GM12878 (cell line): ENCODE data around the gene PIAS1. TPM values are rescaled to one million over a fixed set of nuclear protein-coding genes. Genes with fewer than 3 reads are reported as not detected.

Experiments used
- ATF7 ChIP-seq: fragments of 450-650 bp; IDR thresholded peaks from 2 replicates; pipeline ENCODE4 v1.6.1; 2016; ENCODE audit warnings: low read depth, mild to moderate bottlenecking
- KAT2A ChIP-seq: conservative IDR thresholded peaks from 2 replicates; pipeline ENCODE4 v1.6.1; 2011; ENCODE audit warnings: low read depth, low read length; ENCODE audit not compliant: control insufficient read depth
- MEF2A ChIP-seq: IDR thresholded peaks from 2 replicates; pipeline ENCODE4 v1.6.1; 2011; ENCODE audit warnings: low read depth, mild to moderate bottlenecking, low read length, moderate library complexity; ENCODE audit not compliant: insufficient read depth
- NRF1 ChIP-seq: conservative IDR thresholded peaks from 2 replicates; pipeline ENCODE4 v1.6.1; 2011; ENCODE audit warnings: mild to moderate bottlenecking, low read depth, low read length, improper control_type of control experiment
- SUPT20H ChIP-seq: IDR thresholded peaks from 2 replicates; pipeline ENCODE4 v1.6.1; 2011; ENCODE audit warnings: low read depth, mild to moderate bottlenecking, low read length, moderate library complexity, borderline replicate concordance; ENCODE audit not compliant: control insufficient read depth
- WRNIP1 ChIP-seq: IDR thresholded peaks from 2 replicates; pipeline ENCODE4 v1.6.1; 2011; ENCODE audit warnings: low read depth, low read length, improper control_type of control experiment, borderline replicate concordance
- ZNF384 ChIP-seq: IDR thresholded peaks from 2 replicates; pipeline ENCODE4 v1.6.1; 2012; ENCODE audit warnings: low read depth, mild to moderate bottlenecking, low read length, improper control_type of control experiment, borderline replicate concordance
- polyA plus RNA-seq, 11 experiments: library from polyadenylated mRNA; depleted of rRNA in 4 of 11; unstranded in 6 of 11; stranded (reverse) in 5 of 11; fragments of >200 nt; fragmentation: Nextera tagmentation in 4 of 11; fragmentation: Illumina TruSeq in 1 of 11; extraction: Ambion mirVana in 4 of 11; extraction: Trizol in 1 of 11; gene quantifications; 1 replicate in 1 of 11; 2 replicates in 10 of 11; pipeline versions ENCODE4 v1.2.1 to v1.2.3, GENCODE V29; 2011 to 2016; ENCODE audit warnings: inconsistent platforms in 2 of 11, missing spikeins in 2 of 11, low read depth in 1 of 11
- total RNA-seq, 4 experiments: library from RNA; depleted of rRNA in 3 of 4; stranded (reverse); fragments of >200 nt in 3 of 4; fragmentation: Illumina TruSeq in 1 of 4; extraction: Trizol in 1 of 4; gene quantifications; 2 replicates each; pipeline versions ENCODE4 v1.2.1 to v1.2.3, GENCODE V29; 2013 to 2021
- TF ChIP-seq, protein P1 (sequence below): fragments of 450-650 bp; IDR thresholded peaks from 2 replicates; pipeline ENCODE4 v1.6.1; 2017; ENCODE audit warnings: antibody characterized with exemption, mild to moderate bottlenecking, moderate library complexity
- TF ChIP-seq, protein P2 (sequence below): fragments of 450-650 bp; formaldehyde crosslinking; IDR thresholded peaks from 2 replicates; pipeline ENCODE4 v1.4.0; 2022; ENCODE audit warnings: mild to moderate bottlenecking, moderate library complexity
- TF ChIP-seq, protein P3 (sequence below): fragments of 150-350 bp; IDR thresholded peaks from 2 replicates; pipeline ENCODE4 v1.6.1; 2016; ENCODE audit warnings: low read depth, low read length
- TF ChIP-seq, protein P4 (sequence below): fragments of 450-650 bp; formaldehyde crosslinking; IDR thresholded peaks from 2 replicates; pipeline ENCODE4 v1.4.0; 2020; ENCODE audit warnings: mild to moderate bottlenecking, moderate library complexity
- TF ChIP-seq, protein P5 (sequence below), 3 experiments: IDR thresholded peaks in 2 of 3; conservative IDR thresholded peaks in 1 of 3; 2 replicates each; pipeline ENCODE4 v1.5.1; 2011; ENCODE audit warnings: low read depth in 3 of 3, low read length in 3 of 3, mild to moderate bottlenecking in 3 of 3, control low read depth in 2 of 3, moderate library complexity in 2 of 3, inconsistent platforms in 1 of 3, mixed read lengths in 1 of 3; ENCODE audit not compliant: control insufficient read depth in 2 of 3, insufficient read depth in 1 of 3; ENCODE audit errors: extremely low read depth in 1 of 3

The PIAS1 gene
- total and polyA plus RNA-seq, 10 of the 15 experiments (the other 5 are each of a cell fraction or from before 2014, with no cell fraction given) = 20.2 to 96.3 (median 37.0) TPM

DNA sequence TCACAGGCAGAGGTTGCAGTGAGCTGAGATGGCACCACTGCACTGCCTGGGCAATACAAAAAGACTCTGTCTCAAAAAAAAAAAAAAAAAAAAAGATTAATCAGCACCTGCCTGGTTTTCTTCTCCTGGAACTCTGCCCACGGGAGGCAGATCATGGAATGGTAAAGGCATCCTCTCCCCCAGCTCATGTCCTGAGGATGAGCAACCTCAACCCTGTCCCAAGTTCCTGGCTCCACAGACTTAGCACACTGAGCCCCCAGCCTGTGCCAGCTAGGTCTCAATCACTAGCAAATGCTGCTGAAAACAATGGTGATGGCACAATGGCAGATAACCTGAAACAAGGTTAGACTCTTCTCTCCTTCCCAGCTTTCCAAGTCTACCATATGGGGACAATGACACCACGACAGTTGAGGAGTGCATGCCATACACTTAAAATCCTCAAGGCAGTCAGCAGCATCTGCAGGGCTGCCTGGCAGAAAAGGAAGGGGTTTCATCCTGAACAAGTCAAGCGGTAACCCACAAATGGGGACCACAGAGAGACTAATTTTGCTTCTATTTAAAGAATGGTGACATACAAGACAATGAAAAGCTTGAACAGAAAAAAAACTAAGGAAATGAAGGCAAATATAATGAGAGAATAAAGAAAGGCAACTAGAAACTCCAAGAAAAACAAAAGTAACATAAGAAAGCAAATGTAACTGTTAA is 170.6 kb downstream of the PIAS1 start (continued):
- TF ChIP-seq, protein P1, sequence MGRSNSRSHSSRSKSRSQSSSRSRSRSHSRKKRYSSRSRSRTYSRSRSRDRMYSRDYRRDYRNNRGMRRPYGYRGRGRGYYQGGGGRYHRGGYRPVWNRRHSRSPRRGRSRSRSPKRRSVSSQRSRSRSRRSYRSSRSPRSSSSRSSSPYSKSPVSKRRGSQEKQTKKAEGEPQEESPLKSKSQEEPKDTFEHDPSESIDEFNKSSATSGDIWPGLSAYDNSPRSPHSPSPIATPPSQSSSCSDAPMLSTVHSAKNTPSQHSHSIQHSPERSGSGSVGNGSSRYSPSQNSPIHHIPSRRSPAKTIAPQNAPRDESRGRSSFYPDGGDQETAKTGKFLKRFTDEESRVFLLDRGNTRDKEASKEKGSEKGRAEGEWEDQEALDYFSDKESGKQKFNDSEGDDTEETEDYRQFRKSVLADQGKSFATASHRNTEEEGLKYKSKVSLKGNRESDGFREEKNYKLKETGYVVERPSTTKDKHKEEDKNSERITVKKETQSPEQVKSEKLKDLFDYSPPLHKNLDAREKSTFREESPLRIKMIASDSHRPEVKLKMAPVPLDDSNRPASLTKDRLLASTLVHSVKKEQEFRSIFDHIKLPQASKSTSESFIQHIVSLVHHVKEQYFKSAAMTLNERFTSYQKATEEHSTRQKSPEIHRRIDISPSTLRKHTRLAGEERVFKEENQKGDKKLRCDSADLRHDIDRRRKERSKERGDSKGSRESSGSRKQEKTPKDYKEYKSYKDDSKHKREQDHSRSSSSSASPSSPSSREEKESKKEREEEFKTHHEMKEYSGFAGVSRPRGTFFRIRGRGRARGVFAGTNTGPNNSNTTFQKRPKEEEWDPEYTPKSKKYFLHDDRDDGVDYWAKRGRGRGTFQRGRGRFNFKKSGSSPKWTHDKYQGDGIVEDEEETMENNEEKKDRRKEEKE = no peak
- TF ChIP-seq SUPT20H = no peak
- TF ChIP-seq WRNIP1 = no peak
- no peak for TF ChIP-seq KAT2A
- TF ChIP-seq ATF7 = peak; percentile 64; the same call in 1 of the 2 replicates
- TF ChIP-seq, protein P2, sequence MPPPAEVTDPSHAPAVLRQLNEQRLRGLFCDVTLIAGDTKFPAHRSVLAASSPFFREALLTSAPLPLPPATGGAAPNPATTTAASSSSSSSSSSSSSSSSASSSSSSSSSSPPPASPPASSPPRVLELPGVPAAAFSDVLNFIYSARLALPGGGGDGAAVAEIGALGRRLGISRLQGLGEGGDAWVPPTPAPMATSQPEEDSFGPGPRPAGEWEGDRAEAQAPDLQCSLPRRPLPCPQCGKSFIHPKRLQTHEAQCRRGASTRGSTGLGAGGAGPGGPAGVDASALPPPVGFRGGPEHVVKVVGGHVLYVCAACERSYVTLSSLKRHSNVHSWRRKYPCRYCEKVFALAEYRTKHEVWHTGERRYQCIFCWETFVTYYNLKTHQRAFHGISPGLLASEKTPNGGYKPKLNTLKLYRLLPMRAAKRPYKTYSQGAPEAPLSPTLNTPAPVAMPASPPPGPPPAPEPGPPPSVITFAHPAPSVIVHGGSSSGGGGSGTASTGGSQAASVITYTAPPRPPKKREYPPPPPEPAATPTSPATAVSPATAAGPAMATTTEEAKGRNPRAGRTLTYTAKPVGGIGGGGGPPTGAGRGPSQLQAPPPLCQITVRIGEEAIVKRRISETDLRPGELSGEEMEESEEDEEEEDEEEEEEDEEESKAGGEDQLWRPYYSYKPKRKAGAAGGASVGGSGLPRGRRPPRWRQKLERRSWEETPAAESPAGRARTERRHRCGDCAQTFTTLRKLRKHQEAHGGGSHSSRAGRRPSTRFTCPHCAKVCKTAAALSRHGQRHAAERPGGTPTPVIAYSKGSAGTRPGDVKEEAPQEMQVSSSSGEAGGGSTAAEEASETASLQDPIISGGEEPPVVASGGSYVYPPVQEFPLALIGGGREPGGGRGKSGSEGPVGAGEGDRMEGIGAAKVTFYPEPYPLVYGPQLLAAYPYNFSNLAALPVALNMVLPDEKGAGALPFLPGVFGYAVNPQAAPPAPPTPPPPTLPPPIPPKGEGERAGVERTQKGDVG (CRISPR knock-in tag) = no peak
- TF ChIP-seq, protein P3, sequence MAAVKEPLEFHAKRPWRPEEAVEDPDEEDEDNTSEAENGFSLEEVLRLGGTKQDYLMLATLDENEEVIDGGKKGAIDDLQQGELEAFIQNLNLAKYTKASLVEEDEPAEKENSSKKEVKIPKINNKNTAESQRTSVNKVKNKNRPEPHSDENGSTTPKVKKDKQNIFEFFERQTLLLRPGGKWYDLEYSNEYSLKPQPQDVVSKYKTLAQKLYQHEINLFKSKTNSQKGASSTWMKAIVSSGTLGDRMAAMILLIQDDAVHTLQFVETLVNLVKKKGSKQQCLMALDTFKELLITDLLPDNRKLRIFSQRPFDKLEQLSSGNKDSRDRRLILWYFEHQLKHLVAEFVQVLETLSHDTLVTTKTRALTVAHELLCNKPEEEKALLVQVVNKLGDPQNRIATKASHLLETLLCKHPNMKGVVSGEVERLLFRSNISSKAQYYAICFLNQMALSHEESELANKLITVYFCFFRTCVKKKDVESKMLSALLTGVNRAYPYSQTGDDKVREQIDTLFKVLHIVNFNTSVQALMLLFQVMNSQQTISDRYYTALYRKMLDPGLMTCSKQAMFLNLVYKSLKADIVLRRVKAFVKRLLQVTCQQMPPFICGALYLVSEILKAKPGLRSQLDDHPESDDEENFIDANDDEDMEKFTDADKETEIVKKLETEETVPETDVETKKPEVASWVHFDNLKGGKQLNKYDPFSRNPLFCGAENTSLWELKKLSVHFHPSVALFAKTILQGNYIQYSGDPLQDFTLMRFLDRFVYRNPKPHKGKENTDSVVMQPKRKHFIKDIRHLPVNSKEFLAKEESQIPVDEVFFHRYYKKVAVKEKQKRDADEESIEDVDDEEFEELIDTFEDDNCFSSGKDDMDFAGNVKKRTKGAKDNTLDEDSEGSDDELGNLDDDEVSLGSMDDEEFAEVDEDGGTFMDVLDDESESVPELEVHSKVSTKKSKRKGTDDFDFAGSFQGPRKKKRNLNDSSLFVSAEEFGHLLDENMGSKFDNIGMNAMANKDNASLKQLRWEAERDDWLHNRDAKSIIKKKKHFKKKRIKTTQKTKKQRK = no peak
- TF ChIP-seq ZNF384 = 0 out of 2 replicates have a peak, but pooled peaks have one; percentile 29
- TF ChIP-seq MEF2A = peak; percentile 88
- TF ChIP-seq NRF1 = no peak
- TF ChIP-seq, protein P4, sequence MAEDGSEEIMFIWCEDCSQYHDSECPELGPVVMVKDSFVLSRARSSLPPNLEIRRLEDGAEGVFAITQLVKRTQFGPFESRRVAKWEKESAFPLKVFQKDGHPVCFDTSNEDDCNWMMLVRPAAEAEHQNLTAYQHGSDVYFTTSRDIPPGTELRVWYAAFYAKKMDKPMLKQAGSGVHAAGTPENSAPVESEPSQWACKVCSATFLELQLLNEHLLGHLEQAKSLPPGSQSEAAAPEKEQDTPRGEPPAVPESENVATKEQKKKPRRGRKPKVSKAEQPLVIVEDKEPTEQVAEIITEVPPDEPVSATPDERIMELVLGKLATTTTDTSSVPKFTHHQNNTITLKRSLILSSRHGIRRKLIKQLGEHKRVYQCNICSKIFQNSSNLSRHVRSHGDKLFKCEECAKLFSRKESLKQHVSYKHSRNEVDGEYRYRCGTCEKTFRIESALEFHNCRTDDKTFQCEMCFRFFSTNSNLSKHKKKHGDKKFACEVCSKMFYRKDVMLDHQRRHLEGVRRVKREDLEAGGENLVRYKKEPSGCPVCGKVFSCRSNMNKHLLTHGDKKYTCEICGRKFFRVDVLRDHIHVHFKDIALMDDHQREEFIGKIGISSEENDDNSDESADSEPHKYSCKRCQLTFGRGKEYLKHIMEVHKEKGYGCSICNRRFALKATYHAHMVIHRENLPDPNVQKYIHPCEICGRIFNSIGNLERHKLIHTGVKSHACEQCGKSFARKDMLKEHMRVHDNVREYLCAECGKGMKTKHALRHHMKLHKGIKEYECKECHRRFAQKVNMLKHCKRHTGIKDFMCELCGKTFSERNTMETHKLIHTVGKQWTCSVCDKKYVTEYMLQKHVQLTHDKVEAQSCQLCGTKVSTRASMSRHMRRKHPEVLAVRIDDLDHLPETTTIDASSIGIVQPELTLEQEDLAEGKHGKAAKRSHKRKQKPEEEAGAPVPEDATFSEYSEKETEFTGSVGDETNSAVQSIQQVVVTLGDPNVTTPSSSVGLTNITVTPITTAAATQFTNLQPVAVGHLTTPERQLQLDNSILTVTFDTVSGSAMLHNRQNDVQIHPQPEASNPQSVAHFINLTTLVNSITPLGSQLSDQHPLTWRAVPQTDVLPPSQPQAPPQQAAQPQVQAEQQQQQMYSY (CRISPR knock-in tag) = no peak
- TF ChIP-seq, protein P5, sequence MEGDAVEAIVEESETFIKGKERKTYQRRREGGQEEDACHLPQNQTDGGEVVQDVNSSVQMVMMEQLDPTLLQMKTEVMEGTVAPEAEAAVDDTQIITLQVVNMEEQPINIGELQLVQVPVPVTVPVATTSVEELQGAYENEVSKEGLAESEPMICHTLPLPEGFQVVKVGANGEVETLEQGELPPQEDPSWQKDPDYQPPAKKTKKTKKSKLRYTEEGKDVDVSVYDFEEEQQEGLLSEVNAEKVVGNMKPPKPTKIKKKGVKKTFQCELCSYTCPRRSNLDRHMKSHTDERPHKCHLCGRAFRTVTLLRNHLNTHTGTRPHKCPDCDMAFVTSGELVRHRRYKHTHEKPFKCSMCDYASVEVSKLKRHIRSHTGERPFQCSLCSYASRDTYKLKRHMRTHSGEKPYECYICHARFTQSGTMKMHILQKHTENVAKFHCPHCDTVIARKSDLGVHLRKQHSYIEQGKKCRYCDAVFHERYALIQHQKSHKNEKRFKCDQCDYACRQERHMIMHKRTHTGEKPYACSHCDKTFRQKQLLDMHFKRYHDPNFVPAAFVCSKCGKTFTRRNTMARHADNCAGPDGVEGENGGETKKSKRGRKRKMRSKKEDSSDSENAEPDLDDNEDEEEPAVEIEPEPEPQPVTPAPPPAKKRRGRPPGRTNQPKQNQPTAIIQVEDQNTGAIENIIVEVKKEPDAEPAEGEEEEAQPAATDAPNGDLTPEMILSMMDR (IDR thresholded peaks at IDR 0.05 in 2 of 3, conservative IDR thresholded peaks at IDR 0.05 in 1 of 3; ENCODE audit: control insufficient read depth in 2 of 3, extremely low read depth in 1 of 3, insufficient read depth in 1 of 3, low read depth in 3 of 3, low read length in 3 of 3) = no peak
